ENCODE measurements around the gene RHOG. TPM values are rescaled to one million over a fixed set of nuclear protein-coding genes. Genes with fewer than 3 reads are reported as not detected.

Gene RHOG
- total and polyA plus RNA-seq, 7 donors = 37.3 to 90.3 (median 48.7) TPM

GRCh38 chr11:3878258-3878584 is 37.5 kb upstream of the RHOG start:
- intact Hi-C loops (cut with DNase I) = no loop called here
- no peaks in the 10 kb centered on the region for H3K36me3 ChIP-seq
- no peak for DNase-seq
- H3K9me3 ChIP-seq = no peaks in the 10 kb centered on the region
- no peak for TF ChIP-seq POLR2AphosphoS5 (IDR thresholded peaks at IDR 0.05)
- TF ChIP-seq EP300 (IDR thresholded peaks at IDR 0.05) = no peak
- TF ChIP-seq CTCF (IDR thresholded peaks at IDR 0.05) = no peak
- TF ChIP-seq POLR2A (IDR thresholded peaks at IDR 0.05) = no peak
- H3K27ac ChIP-seq = peak overlapping the region in 1 of 4 donors; percentile 54
- no peak overlapping the region for H3K4me3 ChIP-seq
- H3K27me3 ChIP-seq = no peaks in the 10 kb centered on the region
- peaks cover 0 to 50% (median 38%) of the 10 kb centered on the region in 4 donors for H3K4me1 ChIP-seq

GRCh38 chr11:3877364-3878257 is 36.9 kb upstream of the RHOG start:
- intact Hi-C loops (cut with DNase I) = no loop called here
- H3K27ac ChIP-seq = peak overlapping the region in 3 of 4 donors; percentile 14 to 54 (median 51)
- H3K36me3 ChIP-seq = no peaks in the 10 kb centered on the region
- TF ChIP-seq POLR2A (IDR thresholded peaks at IDR 0.05) = no peak
- no peak for TF ChIP-seq EP300 (IDR thresholded peaks at IDR 0.05)
- TF ChIP-seq CTCF (IDR thresholded peaks at IDR 0.05) = no peak
- TF ChIP-seq POLR2AphosphoS5 (IDR thresholded peaks at IDR 0.05) = no peak
- H3K9me3 ChIP-seq = no peaks in the 10 kb centered on the region
- H3K4me1 ChIP-seq = peaks cover 0 to 50% (median 38%) of the 10 kb centered on the region in 4 donors
- H3K4me3 ChIP-seq = no peak overlapping the region
- DNase-seq = no peak
- H3K27me3 ChIP-seq = no peaks in the 10 kb centered on the region
- WGBS, 2 donors = 47 to 74% methylated on average over 8 of the region's 8 CpGs

GRCh38 chr11:3876613-3877012 is 35.9 kb upstream of the RHOG start:
- TF ChIP-seq POLR2AphosphoS5 (IDR thresholded peaks at IDR 0.05) (no peak), EP300 (IDR thresholded peaks at IDR 0.05) (no peak), POLR2A (IDR thresholded peaks at IDR 0.05) (no peak), CTCF (IDR thresholded peaks at IDR 0.05) (no peak)
- H3K36me3 ChIP-seq = no peaks in the 10 kb centered on the region
- H3K27ac ChIP-seq = no peak overlapping the region
- peaks cover 0 to 50% (median 38%) of the 10 kb centered on the region in 4 donors for H3K4me1 ChIP-seq
- H3K27me3 ChIP-seq = no peaks in the 10 kb centered on the region
- H3K9me3 ChIP-seq = no peaks in the 10 kb centered on the region
- intact Hi-C loops (cut with DNase I) = no loop called here
- 85 to 86% methylated on average over 3 of the region's 3 CpGs for WGBS, 2 donors
- DNase-seq = no peak
- H3K4me3 ChIP-seq = no peak overlapping the region

- H3K4me3 ChIP-seq = no peak overlapping the region
- intact Hi-C loops (cut with DNase I) = no loop called here
- WGBS, 2 donors = 82 to 96% methylated on average over 2 of the region's 2 CpGs
- H3K36me3 ChIP-seq = no peaks in the 10 kb centered on the region
- peaks cover 0 to 32% (median 23%) of the 10 kb centered on the region in 4 donors for H3K4me1 ChIP-seq
- no peaks in the 10 kb centered on the region for H3K27me3 ChIP-seq
- H3K27ac ChIP-seq = no peak overlapping the region
- TF ChIP-seq EP300 (IDR thresholded peaks at IDR 0.05) = no peak
- no peak for DNase-seq
- no peaks in the 10 kb centered on the region for H3K9me3 ChIP-seq
Observed at GRCh38 chr11:3873712-3874349, 33.1 kb upstream of the RHOG start.
